ENCODE data around the gene PGM1.

Gene PGM1

DNA sequence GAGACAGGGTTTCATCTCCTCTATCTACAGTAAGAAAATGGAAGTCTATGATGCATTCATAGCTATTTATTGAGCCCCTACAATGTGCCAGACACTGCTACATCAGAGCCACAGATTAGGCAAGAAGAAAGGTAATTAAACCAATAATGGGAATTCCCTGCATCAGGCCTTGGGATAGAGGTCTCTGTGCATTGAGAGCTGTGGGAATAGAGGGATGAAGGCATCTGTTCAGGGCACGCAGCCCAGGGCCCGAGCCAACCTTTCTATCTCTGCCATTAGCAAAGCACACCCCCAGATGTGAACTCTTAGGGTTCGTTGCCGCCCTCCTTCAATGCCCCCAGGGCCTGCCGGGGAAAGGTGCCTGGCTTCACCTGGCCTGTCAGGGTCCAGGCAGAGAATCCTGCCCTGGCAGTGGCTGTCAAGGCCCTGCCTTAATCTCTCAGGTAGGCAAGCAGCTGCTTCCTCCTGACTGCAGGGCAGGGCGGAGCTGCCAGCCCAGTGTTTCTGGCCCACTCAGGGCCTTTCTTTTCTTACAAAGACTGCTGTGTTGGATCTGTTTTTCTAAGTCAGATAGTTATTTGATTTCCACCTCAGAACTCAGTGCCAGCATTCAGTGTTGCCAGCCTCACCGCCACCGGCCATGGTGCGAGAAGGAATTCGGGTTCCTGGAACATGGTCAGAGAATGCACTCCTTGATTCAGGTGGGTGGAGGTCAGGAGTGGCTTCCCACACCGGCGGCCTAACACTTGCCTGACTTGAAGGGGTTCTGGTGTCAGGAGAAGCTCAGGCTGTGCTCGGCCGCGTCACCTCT is 76.1 kb downstream of the PGM1 start:
- DNase-seq, result no peak

DNA sequence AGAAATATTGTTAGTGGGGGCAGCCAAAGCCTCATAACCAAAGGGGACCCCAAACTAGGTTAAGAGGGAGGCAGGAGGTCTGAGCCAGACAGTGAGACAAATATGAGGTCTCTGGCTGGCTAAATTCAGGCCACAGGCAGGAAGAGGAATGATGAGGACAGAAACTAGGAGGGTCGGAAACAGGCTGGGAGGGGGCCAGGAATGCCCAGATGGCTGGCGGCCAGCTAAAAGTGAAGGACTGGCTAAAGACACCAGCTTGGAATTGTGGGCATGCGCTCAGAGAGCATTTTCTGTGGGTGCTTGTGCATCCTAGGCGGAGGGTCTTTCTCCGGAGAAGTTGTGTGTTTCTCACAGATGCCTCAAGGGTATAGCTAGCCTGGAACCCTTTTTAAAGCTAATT is 77.0 kb downstream of the PGM1 start:
- DNase-seq, result no peak

DNA sequence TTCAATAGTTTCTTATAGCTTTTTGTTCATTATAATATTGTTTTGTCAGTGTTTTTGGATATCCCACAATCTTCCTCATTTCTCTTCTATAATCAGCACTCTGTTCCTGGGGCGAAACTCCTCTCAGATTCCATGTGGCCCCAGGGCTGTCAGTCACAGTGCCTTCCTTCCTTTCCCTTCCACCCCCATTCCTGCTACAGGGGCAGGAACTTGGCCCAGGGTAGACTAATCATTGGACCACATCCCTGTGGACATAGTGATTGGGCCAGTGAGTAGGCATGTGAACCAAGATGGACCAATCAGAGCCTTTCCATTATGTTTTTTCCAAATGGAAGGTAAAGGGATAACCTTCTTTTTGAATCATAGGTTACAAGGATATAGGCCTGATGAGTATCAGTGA is 78.3 kb downstream of the PGM1 start:
- DNase-seq, result no peak

DNA sequence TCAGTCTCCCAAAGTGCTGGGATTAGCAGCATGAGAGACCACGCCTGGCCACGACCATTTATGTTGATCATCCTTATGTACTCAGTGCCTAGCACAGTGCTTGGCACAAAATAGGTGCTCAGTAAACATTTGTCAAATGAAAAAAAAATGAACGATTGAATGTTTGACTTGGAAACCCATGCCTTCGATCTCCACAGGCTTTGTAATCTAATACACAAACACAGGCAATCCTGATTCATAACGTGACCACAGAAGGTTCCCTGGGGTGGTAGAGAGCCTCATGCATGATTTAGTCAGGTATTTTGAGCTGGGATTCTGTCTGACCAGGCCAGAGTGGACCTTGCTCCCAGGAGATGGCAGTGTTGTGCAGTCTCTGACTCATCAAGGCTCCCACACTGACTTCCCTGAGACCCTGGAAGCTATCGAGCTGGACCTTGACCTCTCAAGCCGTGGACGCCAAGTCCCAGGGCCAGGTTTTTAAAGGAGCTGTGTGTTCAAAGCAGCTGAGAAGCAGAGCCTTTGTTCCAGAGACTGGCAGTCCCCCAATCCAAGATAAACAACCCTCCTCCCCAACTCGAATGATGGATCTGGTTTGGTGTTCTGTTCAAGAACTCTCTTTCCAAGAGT is 81.1 kb downstream of the PGM1 start:
- no peak for DNase-seq

DNA sequence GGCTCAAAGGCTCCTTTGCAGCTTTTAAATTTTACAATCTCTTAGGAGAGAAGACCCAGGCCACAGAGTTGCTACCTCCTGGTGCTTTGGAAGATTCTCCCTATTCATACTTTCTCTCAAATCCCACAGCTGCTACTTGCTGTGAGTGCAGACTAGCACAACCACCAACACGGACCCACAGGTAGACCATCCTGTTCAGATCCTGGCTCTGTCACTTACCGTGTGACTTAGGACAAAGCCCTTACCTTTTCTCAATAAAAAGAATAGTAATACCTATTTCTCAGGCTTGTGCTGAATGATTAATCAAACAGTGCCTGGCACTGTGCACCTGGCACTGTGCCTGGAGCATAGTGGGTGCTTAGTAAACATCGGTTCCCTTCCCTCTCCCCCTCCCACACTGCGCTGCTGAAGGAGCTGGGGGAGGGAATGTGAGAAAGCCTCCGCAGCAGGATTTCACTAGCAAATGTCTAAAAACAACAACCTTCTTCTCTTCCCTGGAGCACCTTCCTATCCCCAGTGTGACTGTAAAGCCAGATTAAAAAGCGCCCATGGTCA is 81.7 kb downstream of the PGM1 start:
- DNase-seq, result no peak

DNA sequence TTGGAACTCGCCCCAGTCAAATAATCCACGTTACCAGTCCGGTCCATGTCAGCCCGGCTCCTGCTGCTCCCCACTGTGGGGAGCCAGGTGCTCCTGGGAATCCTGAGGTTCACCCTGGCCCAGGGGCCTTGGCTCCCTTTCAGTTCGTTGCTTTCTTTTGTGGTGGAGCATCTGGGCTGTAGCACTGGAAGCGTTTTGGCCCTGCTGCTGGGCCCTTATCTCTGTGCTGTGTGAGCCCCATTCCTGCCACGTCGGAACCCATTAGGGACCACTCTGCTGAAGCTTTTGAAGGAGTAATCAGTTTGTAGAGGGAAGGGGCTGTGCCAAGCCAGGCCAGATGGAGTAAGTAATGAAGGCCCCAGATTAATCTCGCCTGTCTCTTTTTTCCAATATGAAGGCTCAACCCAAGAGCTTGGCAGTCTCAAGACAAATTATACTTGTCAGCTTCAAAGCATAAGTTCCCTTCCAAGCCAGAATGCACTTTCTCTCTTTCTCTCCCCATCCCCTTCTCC is 82.3 kb downstream of the PGM1 start:
- no peak for DNase-seq

DNA sequence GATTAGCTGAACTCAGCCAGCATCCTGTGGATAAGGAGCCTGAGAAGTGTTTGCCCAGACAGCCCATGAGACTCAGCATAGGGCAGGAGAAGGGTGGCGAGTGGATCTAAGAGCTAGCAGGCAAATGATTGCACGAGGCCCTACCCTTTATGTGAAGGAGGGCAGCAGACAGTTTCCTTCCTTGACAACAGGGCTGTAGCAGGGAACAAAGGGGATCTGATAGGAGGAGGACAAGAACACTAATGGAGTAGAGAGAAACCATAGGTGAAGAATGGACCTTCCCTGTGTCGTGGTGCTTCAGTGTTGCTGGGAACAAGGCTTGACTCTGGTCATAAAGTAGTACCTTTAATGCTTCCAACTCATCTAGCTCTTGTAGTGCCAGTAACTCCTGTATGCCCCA is 84.3 kb downstream of the PGM1 start:
- no peak for DNase-seq

DNA sequence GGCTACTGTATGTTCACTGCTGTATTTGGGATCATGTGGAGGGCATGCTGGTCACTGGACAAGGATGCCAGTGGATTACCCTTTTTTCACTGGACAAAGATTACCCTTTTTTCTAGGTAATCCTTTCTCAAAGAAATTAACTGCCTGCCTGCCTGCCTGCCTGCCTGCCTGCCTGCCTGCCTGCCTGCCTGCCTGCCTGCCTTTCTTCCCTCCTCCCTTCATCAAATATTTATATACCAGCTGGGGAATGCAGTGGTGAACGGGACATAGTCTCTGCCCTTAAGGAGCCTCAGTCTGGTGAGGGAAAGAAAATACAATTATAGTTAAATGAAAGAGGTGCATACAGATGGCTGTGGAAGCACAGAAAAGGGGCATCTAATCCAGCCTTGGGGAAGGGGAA is 85.0 kb downstream of the PGM1 start:
- DNase-seq, result no peak

DNA sequence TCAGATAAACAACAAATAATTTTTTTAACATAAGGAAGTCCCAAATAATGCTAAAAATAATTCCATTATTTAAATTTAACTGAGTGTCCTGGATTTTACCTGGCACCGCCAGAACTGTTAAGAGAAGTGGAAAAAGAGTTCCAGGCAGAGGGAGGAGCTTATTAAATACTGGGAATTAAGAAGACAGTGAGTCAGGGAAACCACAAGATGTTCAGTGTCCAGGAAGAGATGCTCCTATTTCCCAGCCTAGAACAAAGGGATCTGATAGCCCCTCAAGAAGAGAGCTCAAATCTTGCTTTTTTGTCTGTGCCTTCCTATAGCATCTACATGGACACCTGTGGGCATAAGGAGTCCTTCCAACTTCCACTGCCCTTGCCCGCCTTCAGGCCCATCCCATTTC is 85.9 kb downstream of the PGM1 start:
- DNase-seq, result no peak

DNA sequence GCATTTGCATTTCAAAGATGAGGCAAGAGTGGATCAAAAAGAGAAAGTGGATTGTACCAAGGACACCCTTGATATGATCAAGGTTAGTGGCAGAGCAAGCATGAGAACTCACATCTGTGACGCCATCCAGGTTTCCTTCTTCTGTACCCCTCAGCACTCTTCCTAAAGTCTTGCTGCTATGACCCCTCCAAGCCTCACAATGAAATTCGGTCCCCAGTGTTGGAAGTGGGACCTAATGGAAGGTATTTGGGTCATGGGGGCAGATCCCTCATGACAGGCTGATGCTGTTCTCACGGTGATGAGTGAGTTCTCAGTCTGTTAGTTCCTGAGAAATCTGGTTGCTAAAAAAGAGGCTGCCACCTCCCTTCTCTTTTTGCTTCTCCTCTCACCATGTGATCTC is 86.4 kb downstream of the PGM1 start:
- DNase-seq, result no peak

DNA sequence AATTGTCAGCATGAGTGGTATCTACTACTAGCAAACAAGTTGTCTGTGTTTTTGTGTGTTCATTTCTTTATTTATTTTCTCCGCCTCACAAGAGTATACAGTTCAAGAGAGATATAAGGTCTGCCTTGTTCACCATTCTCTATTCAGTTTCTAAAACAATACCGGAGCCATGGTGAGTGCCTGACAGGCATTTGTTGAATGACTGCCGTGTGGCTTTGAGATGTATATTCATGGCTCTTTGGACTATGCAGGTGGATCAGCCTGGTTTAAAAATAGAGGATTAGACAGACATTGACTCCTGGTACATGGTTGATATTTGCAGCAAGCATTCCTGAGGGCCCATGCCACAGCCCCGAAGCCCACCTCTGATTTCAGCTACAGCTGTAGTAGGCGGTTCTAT is 89.7 kb downstream of the PGM1 start:
- no peak for DNase-seq

DNA sequence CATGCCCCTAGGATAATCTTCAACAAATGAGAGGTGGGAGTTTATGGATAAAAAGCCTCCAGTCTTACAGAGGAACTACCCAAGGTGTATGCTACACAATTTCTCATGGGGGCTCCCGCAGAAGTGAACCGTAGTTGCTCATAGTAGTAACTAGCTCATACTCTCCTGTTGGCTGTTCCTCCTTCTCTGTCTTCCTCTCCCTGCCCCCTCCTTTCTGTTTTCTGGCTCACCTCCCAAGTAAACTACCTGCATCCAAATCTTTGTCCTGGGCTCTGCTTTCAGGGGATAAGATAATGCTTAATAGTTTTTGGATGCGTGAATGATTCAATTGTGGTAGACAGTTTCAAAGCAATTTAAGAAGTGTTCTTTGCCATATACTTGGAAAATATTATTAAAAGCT is 90.5 kb downstream of the PGM1 start:
- DNase-seq, result no peak

DNA sequence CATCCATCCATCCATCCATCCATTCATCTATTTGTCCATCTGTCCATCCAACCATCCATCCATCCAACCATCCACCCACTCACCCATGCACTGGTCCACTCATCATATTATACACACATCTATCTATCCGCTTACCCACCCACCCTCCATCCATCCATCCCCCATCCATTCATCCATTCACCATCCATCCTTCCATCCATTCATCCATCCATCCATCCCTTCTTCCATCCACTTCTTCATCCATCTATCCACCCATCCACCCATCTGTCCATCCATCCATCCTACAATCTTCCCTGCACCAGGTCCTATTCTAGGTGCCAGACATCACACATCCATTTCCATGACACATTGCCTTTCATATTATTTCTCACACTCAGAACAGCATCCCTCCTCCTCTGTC is 93.5 kb downstream of the PGM1 start:
- no peak for DNase-seq

DNA sequence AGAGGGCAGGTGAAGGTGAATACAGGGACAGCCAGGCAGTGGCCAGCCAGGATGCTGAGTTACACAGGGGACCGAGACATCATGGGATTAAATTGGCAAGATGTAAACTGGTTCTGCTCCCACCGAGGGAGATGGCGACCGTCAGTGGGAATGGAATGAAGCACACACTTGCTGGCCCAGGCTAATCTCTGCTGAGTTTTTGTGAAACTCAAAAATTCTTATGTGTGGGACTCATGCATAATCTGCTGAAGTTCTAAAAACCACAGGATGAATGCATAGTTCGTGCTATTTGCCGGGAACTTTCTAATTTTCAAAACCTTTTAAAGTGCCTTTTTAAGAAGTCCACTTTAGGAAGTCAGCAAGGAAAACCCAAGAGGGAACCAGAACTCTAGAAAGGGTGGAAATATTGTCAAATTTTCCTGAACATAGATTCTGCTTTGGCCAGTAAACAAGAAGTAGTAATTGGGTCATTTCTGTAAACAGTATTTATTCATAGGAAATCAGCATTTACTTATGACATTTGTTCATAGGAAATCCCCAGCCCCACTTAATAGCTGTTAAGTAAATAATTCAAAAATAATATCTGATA is 95.2 kb downstream of the PGM1 start:
- DNase-seq, result no peak

DNA sequence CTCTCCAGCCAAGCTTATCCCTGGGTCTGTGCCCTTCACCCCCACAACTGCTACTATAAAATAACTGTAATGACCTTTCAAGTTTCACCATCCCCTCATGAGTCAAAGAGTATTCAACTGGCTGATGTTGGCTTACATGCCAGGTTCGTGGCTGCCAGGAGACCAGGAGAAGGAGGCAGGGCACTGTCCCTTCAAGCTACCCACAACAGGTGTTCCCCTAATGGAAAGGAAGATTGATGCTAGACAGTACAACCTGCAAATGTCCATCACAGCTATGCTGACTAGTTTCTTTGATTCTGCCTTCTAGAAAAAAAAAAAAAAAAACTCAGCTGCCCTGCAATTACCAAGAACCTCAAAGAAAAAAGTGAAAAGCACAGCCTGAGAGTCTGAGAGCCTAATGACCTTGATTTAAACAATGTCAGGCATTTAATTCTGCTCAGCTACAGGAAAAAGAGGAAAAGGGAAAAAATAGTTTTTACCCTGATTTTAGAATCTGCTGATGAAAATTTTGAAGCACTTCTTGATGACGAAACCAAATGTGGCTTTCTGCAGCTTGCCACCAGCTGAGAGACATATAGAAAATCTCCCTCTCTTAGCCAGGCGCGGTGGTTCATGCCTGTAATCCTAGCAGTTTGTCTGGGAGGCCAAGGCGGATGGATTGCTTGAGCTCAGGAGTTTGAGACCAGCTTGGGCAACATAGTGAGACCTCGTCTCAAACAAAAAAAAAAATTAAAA is 97.9 kb downstream of the PGM1 start:
- DNase-seq, result no peak

DNA sequence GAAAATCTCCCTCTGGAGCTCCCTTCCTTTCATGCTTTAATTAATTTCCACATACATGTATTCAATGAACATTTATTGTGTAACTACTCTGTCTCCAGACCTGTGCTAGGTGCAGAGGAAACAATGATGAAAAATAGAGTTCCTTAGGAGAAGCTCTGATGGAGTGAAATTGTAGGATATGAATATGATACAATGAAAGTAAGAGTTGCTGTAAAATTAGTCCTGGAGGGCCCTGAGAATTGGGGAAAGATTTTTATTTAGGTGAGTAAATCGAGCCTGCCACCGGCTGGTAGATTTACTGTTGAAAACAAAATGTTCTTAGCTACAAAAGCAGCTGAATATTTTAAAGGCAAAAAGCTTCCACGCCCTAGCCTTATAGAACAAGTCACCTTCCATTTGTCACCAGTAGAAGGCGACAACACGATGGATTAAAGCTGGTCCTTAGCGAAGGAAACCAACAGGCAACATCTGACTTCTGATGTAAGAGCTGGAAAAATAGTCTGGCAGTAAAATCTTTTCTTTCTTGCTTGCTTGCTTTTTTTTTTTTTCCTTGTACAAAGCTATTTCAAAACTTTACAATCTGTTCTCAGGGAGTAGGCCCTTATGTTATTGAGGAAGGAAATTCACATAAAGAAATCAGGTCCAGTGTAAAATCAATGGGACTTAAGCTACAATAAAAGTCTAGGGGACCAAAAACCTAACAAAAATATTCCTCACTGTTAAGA is 98.7 kb downstream of the PGM1 start:
- peak; percentile 88 for DNase-seq

DNA sequence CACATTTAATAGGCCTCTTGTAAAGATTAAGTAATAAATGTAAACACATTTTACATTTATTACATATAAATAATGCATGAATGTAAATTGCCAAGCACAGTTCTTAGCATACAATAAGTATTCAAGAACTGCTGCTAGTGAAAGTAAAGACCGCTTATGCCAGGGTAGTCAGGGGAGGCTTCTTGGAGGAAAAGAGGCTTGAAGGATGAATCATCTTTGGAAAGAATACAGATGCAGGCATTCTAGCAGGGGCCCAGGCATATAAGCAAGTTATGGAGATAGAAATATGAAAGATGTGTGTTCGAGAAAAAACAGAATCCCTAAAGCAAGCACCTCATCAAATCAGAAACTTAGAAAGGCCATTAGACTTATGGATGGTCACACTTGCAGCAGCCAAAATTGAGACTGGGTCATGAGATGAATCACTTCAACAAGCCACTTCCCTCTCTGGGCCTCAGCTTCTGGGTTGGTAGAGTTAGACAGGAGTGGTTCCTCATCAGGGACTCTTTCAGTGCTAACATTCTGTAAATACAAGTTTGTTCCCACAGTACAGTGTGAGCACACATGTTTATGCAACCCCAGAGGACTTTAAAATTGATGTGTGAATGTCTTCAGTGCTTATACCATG is 100.8 kb downstream of the PGM1 start:
- no peak for DNase-seq

DNA sequence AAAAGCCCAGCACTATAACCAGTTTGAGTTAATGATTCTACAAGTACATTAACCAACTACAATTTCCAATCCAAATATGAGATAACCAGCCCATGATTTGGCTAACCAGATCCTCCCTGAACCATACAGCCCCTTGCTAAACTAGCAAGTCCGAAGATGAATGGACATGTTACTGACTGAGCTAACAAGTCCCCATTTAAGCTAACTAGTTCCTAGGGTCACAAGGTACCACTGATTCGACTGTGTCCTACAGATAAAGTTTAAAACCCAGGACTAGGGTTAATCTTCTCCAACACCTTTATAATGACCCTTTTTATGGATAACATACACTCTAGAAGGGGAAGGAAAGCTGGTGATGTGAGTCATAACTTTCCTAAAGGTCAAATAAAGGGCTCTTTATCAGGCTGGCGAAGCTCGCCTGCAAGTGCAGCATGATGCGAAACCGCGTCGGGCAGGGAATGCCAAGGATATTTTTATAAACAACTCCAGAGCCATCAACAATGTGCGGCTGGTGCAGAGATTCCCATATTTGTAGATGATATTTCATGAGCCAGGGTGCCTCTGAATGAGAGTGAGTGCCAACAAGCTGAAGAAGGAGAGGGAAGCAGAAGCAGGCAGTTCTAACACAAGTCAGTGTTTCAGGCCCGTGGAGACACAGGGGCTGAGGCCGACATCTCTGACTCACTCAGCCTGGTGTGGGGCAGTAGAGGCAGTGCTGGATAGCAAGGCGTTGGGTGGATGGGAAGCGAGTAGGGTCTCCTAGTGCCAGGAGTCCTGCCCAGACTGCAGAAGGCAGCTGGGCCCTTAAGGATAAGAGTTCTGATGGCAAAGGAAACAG is 105.0 kb downstream of the PGM1 start:
- DNase-seq, result no peak

DNA sequence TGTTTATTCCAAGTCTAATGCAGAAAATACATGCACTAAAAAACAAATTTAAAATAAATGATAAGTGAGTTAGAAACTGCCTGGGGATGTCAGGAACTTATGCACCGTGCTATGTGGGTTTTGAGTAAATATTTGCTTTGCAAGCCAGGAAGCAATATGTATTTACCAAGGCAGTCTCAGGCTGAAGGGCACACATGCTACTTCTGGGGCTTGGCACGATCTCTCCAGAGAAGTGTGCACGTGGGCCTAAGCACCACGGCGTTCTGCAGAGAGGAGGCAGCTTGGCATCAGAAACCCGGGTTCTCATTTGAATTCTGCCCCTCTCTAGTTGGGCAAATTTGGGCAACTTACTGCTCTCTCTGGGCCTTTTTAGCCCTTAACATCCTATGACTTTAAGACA is 108.0 kb downstream of the PGM1 start:
- no peak for DNase-seq

DNA sequence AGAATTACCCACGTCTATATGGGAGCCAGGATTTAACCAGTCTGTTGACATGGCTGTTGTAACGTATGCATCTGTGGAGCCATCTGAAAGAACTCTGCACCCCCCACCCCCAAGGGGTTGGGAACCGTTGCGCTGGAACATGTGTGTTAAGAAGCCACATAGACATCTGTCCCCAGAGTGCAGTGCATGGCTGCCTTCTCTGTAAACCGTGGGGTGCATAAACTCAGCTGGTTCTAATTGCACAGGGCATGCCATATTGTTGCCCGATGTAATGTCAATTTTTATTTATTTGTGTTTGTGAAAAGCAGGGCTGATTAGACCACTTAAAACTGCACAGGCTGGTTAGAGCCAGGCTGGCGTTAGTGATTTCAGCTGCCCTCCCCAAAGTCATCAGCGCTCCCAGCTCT is 110.5 kb downstream of the PGM1 start:
- DNase-seq, result peak; percentile 84

DNA sequence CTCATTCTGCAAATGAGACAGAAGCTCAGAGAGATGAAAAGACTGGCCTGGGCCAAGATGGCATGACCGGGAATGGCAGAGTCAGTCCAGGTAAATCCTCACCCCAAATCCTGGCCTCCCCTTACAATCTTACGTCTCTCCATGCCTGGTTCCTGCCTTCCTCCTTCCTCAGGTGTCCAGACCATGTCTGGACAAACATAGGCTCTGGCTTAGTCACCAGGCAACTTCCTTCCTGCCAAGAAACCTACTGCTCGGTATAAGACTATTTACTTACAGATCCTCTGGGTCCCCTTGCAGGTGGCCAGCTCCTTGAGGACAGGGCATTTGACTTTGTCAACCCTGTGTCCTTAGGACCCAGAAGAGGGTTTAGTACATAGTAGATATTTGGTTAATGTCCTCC is 111.2 kb downstream of the PGM1 start:
- no peak for DNase-seq

All from NCI-H1694 (cell line).